ENCODE results near the gene ATG5.

- TF ChIP-seq CTCF (IDR thresholded peaks at IDR 0.05; ENCODE audit: poor library complexity, severe bottlenecking) (no peak), POLR2AphosphoS5 (IDR thresholded peaks at IDR 0.05) (no peak), EZH2 (IDR thresholded peaks at IDR 0.05; ENCODE audit: borderline replicate concordance, insufficient read depth, low read length, poor library complexity, severe bottlenecking) (no peak), EP300 (conservative IDR thresholded peaks at IDR 0.05; ENCODE audit: poor library complexity, severe bottlenecking) (no peak), SMC3 (conservative IDR thresholded peaks at IDR 0.05; ENCODE audit: poor library complexity) (no peak), MXI1 (conservative IDR thresholded peaks at IDR 0.05; ENCODE audit: poor library complexity, severe bottlenecking) (no peak)
Measured at GRCh38 chr6:106154326-106154725, 171.2 kb downstream of the ATG5 start.

Data from neural cell (in vitro differentiated cells).